T-helper 2 cell treated with Interferon-gamma antibody and Interleukin-4, amounts not matched to agents 5 μg/mL and 100 μg/mL, for 36 hours (primary cell): ENCODE results near the gene GRM2.
"Not testable (repeated sequence)": the region's sequence is repeated elsewhere in the genome, so short reads cannot be mapped to it uniquely, and the experiment has no call there.

Experiments used
- DNase-seq: peaks from one replicate; pipeline ENCODE4 v3.0.0; 2021; ENCODE audit warnings: low spot score
- H3K27ac Mint-ChIP-seq: one replicate; pipeline ENCODE4 v1.8.0; 2021; ENCODE audit warnings: mild to moderate bottlenecking, mixed read lengths
- H3K27me3 Mint-ChIP-seq: one replicate; pipeline ENCODE4 v1.8.0; 2021; ENCODE audit warnings: low read depth, mixed read lengths
- H3K36me3 Mint-ChIP-seq: one replicate; pipeline ENCODE4 v1.8.0; 2021; ENCODE audit warnings: low read depth, mixed read lengths
- H3K4me1 Mint-ChIP-seq: one replicate; pipeline ENCODE4 v1.8.0; 2021; ENCODE audit warnings: low read depth, mixed read lengths
- H3K4me3 Mint-ChIP-seq: one replicate; pipeline ENCODE4 v1.8.0; 2022; ENCODE audit warnings: mild to moderate bottlenecking, moderate library complexity, mixed read lengths
- H3K9me3 Mint-ChIP-seq: one replicate; pipeline ENCODE4 v1.8.0; 2021; ENCODE audit warnings: mixed read lengths

Gene GRM2

DNA sequence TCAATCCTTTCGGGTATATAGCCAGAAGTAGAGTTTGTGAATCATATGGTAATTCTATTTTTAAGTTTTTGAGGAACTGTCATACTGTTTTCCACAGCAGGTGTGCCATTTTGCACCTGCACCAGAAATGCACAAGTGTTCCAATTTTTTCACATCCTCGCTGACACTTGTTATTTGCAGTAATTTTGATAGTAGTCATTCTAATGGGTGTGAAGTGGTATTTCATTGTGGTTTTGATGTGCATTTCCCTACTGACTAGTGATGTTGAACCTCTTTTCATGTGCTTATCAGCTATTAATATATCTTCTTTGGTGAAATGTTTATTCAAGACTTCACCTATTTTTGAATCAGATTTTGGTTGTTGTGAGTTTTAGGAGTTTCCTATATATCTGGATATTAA is 29.1 kb downstream of the GRM2 start:
- H3K36me3 Mint-ChIP-seq: no peaks in the 10 kb centered on the region
- H3K4me1 Mint-ChIP-seq: peaks cover 12% of the 10 kb centered on the region
- no peak overlapping the region for H3K27ac Mint-ChIP-seq

GRCh38 chr3:51739110-51739509 is 32.2 kb downstream of the GRM2 start:
- H3K4me1 Mint-ChIP-seq: peaks cover 10% of the 10 kb centered on the region
- peaks cover 25% of the 10 kb centered on the region for H3K27me3 Mint-ChIP-seq
- no peaks in the 10 kb centered on the region for H3K9me3 Mint-ChIP-seq
- DNase-seq: no peak
- H3K27ac Mint-ChIP-seq: no peak overlapping the region
- H3K4me3 Mint-ChIP-seq: no peak overlapping the region
- no peaks in the 10 kb centered on the region for H3K36me3 Mint-ChIP-seq

More for the DNA sequence above, 29.1 kb downstream of the GRM2 start:
- H3K9me3 Mint-ChIP-seq: no peaks in the 10 kb centered on the region
- H3K4me3 Mint-ChIP-seq: no peak overlapping the region
- DNase-seq: no peak
- H3K27me3 Mint-ChIP-seq: peaks cover 25% of the 10 kb centered on the region

DNA sequence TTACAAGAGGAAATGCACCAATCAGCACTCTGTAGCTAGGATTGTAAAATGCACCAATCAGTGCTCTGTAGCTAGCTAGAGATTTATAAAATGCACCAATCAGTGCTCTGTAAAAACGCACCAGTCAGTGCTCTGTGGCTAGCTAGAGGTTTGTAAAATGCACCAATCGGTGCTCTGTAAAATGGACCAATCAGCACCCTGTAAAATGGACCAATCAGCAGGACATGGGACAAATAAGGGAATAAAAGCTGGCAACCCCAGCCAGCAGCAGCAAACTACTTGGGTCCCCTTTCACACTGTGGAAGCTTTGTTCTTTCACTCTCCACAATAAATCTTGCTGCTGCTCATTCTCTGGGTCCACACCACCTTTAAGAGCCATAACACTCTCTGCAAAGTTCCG is 35.5 kb downstream of the GRM2 start:
- H3K36me3 Mint-ChIP-seq, DNase-seq, H3K9me3 Mint-ChIP-seq, H3K4me3 Mint-ChIP-seq, H3K4me1 Mint-ChIP-seq, H3K27ac Mint-ChIP-seq: not testable (repeated sequence)
- H3K27me3 Mint-ChIP-seq: peaks cover 24% of the 10 kb centered on the region

- H3K36me3 Mint-ChIP-seq, H3K9me3 Mint-ChIP-seq, DNase-seq, H3K4me1 Mint-ChIP-seq, H3K4me3 Mint-ChIP-seq, H3K27ac Mint-ChIP-seq: not testable (repeated sequence)
- peaks cover 17% of the 10 kb centered on the region for H3K27me3 Mint-ChIP-seq
Observed at GRCh38 chr3:51742978-51743377, 36.1 kb downstream of the GRM2 start.

- Mint-ChIP-seq H3K27ac (no peak overlapping the region), H3K36me3 (no peaks in the 10 kb centered on the region), H3K27me3 (no peaks in the 10 kb centered on the region), H3K9me3 (no peaks in the 10 kb centered on the region), H3K4me3 (no peak overlapping the region), H3K4me1 (peaks cover 3% of the 10 kb centered on the region)
- DNase-seq: no peak
Observed at GRCh38 chr3:51747840-51748239, 41.0 kb downstream of the GRM2 start.

DNA sequence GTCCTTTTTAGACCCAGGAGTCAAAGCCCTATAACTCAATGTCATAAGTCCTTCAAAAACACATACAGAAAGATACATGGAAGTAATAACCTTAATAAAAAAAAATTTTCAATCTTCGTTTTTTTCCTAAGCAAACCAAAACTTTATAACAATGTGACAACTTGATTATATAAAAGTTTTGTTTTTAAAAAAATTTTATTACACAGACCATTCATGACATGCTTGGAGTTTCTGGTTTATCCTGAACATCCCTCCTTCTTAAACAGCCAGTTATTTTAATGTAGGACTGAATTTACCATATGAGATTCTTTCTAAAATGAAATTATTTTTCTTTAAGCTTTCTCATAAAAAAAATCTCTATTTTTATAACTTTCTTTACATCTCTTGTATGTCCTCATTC is 41.5 kb downstream of the GRM2 start:
- no peak overlapping the region for H3K4me3 Mint-ChIP-seq
- H3K36me3 Mint-ChIP-seq: no peaks in the 10 kb centered on the region
- H3K27me3 Mint-ChIP-seq: peaks cover 4% of the 10 kb centered on the region
- no peak for DNase-seq
- no peak overlapping the region for H3K27ac Mint-ChIP-seq
- H3K4me1 Mint-ChIP-seq: peaks cover 3% of the 10 kb centered on the region
- no peaks in the 10 kb centered on the region for H3K9me3 Mint-ChIP-seq

GRCh38 chr3:51750878-51751277 is 44.0 kb downstream of the GRM2 start:
- H3K36me3 Mint-ChIP-seq: no peaks in the 10 kb centered on the region
- peaks cover 4% of the 10 kb centered on the region for H3K9me3 Mint-ChIP-seq
- no peak for DNase-seq
- H3K27me3 Mint-ChIP-seq: peaks cover 13% of the 10 kb centered on the region
- peaks cover 3% of the 10 kb centered on the region for H3K4me1 Mint-ChIP-seq
- no peak overlapping the region for H3K4me3 Mint-ChIP-seq
- no peak overlapping the region for H3K27ac Mint-ChIP-seq

GRCh38 chr3:51751287-51751686 is 44.4 kb downstream of the GRM2 start:
- Mint-ChIP-seq H3K27ac (no peak overlapping the region), H3K4me3 (no peak overlapping the region), H3K4me1 (peaks cover 3% of the 10 kb centered on the region), H3K27me3 (peaks cover 16% of the 10 kb centered on the region), H3K9me3 (peaks cover 8% of the 10 kb centered on the region), H3K36me3 (no peaks in the 10 kb centered on the region)
- DNase-seq: no peak

DNA sequence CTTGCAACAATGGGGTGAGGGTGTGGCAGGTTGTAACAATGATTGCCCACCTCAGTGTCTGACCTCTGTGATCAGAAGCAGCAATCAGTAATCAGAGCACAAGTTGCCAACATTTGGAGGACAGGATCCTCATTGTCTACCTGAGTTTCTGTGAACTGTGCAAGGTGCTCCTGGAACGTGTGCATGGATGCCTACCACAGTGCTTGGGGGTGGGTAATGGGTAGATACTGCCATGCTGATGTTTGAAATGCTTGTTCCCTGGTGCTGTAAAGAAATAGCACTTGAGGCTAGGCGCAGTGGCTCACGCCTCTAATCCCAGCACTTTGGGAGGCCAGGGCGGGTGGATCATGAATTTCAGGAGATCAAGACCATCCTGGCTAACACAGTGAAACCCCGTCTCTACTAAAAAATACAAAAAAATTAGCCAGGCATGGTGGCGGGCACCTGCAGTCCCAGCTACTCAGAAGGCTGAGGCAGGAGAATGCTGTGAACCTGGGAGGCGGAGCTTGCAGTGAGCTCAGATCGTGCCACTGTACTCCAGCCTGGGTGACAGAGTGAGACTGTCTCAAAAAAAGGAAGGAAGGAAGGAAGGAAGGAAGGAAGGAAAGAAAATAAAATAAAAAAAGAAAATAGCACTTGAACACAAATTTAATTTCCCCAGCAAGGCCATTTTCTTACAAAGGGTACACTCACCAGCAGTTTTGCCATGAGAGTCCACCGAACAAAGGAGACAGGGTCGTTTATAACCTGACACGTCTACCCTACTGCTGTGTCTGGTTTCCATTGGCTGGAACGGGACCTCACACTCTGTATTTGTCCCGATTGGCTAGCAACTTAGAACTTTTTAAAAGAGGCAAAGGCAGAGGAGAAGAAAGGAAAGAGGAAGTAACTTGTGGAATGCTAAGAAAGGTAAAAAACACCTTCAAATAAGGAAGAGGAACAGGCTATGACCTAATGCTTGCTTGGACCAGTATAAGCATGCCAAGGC is 47.2 kb downstream of the GRM2 start:
- H3K36me3 Mint-ChIP-seq, H3K4me3 Mint-ChIP-seq, H3K27ac Mint-ChIP-seq, H3K4me1 Mint-ChIP-seq, DNase-seq: not testable (repeated sequence)
- Mint-ChIP-seq H3K9me3 (peaks cover 14% of the 10 kb centered on the region), H3K27me3 (peaks cover 35% of the 10 kb centered on the region)

DNA sequence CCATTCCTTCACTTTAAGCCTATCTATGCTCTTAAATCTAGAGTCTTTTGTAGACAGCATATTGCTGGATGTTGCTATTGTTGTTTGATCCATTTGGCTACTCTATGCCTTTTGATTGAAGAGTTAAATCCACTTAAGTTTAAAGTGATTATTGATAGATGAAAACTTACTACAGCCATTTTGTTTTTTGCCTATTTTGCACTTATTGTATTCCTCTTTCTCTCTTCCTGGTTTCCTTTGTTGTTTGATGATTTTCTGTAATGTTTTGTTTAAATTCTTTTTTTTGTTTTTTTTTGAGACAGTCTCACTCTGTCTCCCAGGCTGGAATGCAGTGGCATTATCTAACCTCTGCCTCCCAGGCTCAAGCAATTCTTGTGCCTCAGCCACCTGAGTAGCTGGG is 52.3 kb downstream of the GRM2 start:
- H3K27ac Mint-ChIP-seq: no peak overlapping the region
- DNase-seq: no peak
- H3K4me3 Mint-ChIP-seq: no peak overlapping the region
- peaks cover 26% of the 10 kb centered on the region for H3K9me3 Mint-ChIP-seq
- no peaks in the 10 kb centered on the region for H3K4me1 Mint-ChIP-seq
- peaks cover 33% of the 10 kb centered on the region for H3K27me3 Mint-ChIP-seq
- no peaks in the 10 kb centered on the region for H3K36me3 Mint-ChIP-seq
